HG03060 (cell line): ENCODE data around the gene GALNT12.

Experiments
- ATAC-seq: cut with Tn5 transposase; IDR thresholded peaks from one replicate; pipeline ENCODE4 v1.9.1; 2021; ENCODE audit warnings: low read depth, moderate number of reproducible peaks; ENCODE audit not compliant: unreplicated experiment

Gene GALNT12, protein sequence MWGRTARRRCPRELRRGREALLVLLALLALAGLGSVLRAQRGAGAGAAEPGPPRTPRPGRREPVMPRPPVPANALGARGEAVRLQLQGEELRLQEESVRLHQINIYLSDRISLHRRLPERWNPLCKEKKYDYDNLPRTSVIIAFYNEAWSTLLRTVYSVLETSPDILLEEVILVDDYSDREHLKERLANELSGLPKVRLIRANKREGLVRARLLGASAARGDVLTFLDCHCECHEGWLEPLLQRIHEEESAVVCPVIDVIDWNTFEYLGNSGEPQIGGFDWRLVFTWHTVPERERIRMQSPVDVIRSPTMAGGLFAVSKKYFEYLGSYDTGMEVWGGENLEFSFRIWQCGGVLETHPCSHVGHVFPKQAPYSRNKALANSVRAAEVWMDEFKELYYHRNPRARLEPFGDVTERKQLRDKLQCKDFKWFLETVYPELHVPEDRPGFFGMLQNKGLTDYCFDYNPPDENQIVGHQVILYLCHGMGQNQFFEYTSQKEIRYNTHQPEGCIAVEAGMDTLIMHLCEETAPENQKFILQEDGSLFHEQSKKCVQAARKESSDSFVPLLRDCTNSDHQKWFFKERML

DNA sequence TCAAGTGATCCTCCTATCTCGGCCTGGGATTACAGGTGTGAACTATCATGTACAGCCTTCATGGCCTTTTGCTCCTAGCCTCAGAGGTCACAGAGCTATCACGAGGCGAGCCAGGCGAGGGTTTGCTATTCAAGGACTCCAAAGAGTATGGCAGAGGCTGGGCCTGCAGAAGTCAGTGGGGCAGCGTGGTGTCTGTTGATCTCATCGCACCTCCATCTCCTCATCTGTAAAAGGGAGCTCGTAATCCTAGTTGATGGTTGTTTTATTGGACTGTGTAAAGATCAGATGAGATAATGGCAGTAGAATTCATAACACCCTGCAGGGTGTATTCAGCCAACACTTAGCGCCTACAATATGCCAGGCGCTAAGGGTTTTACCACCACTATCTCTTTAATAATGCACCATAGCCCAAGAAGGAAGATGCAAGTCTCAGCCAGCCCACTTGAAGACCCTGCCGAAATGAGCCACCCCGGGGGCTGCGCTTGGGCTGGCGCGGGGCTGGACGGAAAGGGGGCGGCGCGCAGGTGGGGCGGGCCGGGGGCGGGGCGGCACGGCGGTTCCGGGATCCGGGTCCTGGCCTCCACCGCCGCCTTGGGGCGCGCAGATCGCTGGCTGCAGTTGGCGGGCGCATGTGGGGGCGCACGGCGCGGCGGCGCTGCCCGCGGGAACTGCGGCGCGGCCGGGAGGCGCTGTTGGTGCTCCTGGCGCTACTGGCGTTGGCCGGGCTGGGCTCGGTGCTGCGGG is at the start of gene GALNT12:
GALNT12 (plus strand) TSS at position 601 of the 744 bp plus-strand sequence; CDS start at position 630, 29 bp downstream.
- no peak for ATAC-seq

DNA sequence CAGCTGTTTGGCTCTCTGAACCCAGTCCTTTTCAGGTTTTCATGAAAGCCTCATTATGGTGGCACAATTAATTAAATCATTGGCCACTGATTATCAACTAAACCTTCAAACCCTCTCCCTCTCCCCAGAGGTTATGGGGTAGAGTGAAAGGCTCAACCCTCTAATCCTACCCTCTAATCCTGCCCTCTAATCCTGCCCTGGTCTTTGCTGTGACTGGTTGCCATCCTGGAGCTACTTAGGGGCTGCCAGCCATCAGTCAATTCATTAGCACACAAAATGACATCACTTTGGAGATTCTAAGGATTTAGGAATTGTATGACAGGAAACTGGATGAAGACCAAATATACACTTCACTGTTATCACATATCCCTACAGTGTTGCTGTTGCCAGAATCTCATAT is 47.2 kb upstream of the GALNT12 start:
- no peak for ATAC-seq

DNA sequence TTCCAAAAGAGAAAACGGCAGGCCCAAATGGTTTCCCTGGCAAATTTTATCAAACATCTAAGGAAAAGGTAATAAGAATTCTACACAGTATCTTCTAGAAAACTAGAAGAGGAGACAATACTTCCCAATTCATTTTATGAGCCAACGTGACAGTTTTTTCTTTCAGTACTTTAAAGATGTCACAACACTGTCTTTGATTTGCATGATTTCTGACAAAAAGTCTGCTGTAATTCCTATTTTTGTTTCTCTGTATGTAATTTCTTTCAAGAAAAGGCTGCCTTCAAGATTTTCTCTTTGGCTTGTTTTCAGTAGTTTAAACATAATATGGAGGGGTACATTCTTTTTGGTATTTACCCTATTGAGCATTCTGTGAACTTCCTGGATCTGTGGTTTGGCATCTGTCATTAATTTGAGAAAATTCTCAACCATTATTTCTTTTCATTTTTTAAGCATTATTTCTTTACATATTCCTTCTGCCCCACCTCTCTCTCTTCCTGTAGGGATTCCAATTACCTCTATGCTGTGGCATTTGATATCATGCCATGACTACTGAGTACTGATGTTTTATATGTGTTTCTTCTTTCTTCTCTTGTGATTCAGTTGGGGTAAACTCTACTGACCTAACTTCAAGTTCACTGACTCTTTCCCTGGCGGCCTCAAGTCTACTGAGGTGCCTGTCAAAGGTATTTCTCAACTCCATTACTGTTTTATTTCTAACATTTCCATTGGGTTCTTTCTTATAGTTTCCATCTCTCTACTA is 43.3 kb upstream of the GALNT12 start:
- no peak for ATAC-seq

DNA sequence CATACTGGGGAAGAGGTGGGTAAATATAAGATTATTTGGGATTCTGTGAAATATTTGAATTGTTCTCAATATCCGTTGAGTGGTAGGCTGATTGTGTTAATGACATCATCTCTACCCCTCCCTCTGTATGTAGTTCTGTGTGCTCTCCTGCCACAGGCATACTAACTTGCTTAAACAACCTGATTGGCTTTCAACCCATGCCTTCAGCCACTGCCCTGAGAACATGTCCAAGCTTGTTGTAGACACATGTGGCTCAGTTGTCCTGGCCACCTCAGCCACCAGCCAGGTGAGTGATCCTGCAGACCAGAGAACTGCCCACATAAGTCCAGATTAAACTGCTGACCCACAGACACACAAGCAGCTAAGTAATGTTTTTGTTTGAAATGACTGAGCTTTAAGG is 42.2 kb upstream of the GALNT12 start:
- ATAC-seq = no peak

DNA sequence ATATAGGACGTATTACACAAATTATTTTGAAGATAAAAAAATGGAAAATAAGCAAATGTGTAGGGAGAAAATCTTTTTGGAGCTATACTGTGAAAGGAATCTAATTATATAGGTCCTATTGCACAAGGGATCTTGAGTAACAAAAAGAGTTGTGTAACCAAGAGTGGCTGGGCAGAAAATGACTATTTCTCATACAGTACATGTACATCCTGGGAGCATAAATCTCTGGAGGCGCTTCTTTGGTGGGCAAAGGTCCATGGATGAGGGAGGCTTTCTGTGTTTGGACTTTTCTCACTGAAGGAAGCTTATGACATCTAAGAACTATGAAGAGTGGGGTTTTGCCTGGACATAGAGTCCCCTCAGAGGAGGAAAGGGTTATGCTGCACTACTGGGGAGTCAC is 40.9 kb upstream of the GALNT12 start:
- no peak for ATAC-seq

DNA sequence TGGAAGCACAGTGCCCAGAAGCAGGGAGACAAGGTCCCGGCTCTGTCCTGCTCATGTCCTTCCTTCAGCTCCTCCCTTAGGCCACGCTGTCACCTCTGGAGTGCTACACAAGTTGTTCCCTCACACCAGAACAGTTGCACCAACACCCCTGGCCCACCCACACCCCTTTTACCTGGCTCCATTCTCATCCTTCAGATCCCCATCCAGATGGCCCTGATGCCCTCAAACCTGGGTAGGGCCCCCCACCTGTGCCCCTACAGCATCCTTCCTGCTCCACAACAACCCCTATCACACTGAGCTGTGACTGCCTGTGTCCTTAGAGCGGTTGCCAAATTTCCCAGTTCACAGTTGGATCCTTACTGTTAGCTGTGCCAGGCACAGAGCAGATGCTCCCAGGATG is 40.3 kb upstream of the GALNT12 start:
- ATAC-seq = no peak

DNA sequence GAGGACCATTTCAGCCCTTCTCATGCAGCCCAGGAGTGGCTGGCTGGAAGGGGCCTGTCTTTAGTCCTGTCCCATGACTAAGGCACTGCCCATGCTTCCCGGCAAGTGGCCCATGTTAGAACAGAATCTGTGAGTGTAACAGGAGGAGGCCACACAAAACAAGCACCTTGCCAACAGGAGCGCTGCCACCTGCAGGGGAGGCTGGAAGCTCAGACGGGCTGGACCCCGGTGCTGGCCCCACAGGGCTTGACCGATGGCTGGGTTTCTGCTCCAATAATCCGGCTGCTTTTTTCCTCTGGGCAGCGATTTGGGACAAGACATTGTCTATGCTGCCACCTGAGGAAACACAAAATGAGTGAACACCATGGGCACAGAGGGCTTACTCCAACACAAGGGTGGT is 39.6 kb upstream of the GALNT12 start:
- ATAC-seq = no peak

DNA sequence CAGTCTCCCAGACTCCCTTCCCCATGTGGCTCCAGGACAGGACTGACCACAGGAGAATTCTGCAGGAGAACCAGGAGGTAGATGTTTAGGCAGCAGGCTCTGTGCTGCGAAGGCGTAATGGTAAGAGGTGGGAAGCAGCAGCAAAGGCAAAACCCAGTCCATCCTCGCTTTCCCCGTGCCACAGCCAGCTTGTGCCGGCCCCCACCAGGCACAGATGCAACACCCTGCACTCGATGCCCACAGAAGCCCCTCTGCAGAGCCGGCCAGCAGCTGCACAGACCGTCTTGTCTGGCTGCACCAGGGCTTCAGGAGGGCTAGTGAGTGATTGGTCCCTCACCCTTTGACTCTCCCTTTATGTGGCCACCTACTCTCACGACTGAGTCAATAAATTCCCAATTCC is 39.1 kb upstream of the GALNT12 start:
- ATAC-seq = no peak

DNA sequence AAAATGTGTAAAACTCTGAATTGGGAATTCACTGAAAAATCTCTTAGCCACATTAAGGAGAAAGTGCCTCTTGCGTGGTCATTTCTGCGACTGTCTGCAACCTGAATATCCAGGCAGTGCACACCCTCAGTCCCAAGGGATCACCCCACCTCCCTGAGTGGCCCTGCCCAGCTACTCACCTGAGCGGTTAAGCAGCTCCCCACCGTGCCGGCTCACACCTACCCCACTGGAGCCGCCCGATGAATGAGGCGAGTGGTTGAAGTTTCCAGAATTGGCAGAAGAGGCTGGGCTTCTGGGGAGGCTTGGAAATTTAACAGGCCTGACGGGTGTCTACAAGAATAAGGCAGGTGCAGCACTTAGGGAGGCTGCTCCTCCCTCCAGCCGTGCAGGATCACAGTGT is 36.8 kb upstream of the GALNT12 start:
- no peak for ATAC-seq

DNA sequence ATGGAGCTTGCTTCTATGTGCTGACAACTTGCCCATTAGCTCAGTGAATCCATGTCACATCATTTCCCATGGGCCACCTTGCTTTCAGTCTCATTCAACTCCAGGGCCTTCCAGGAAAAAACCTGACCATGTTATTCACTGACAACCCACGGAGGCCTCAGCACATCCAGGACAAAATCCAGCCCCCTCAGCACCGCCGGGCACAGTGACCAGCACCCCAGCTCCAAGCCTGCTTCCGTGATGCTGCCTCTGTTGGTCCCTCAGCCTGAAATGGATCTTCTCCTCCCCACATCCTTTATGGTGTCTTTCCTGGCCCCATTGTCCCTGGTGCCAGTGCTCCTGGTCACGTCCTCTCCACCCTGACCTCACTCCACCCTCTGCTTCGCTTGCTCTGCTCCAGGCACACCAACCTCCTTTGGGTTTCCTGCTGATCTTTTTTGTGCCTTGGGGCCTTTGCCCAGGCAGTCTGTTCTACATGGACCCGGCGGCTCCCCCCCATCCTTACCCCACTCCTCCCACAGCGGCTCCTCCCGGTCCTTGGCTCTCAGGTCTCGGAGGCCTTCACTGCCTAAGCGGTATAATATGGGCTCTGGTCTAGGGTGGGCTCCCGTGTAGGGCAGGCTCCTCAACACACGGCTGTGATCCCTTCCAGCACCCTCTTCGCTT is 36.1 kb upstream of the GALNT12 start:
- ATAC-seq = no peak

DNA sequence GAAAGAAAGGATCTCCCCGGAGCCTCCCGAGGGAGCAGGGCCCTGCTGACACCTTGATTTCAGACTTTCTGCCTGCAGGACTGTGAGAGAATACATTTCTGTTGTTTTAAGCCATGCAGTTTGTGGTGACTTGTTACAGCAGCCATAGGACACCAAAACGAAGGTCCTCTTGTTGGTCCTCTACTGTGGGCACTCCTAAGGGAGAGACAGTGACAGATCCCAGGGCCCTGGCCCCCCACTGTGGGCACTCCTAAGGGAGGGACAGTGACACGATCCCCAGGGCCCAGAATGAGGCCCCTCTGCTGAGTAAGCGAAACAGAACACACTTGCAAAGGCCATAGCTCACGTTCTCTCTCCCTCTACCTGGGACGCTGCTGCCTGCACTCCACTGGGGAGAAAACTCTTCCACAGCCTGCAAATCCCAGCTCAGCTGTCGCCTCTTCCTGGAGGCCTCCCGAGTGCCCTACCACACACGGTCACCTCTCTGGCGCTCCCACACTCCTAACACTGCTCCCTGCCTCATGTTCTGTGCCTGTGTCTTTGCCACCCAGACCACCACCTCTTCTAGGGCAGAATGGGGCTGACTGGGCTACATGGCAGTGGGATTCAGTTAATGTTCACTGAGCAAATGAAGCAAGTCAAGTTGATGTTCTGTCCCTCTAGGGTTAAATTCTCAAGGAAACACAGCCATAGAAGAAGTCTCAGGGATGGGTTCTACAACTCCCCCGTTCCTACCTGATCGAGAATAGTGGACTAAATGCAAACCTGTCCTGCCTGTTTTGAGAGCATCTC is 34.9 kb upstream of the GALNT12 start:
- no peak for ATAC-seq

DNA sequence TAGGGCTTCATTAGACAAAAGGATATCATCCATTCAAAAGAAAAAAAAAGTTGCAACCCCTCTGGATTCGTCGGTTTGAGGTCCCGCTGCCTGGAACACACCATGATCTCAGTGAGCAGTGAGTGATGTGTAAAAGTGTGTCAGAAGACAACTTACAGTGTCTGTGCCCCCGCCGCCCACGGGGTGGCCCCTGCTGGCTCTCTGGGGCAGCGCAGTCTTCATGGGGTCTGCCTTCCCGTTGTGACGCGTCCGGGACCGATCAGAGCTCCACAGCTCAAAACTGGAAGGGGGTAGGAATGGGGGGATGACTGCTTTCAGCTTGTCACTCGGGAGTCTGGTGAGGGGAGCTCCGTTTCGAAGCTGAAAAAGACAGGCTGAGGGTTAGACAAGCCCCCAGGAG is 33.7 kb upstream of the GALNT12 start:
- ATAC-seq = no peak

DNA sequence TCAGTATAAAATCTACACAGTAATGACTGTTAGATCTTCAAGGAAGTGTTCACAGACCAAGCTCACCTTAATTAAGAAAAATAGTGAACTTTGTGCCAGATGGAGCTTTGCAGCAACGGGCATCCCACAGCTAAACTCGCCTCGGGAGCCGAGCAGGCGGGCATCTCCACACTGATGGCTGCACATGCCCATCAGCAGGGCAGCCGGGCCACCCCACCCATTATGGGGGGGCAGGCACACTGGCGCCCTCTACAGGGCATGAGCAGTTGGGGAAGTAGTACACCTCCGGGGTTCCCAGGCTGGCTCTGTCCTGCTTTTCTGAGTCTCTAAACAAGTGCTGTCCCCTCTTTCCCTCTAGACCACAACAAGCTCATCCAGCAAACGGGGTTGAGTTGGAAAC is 32.7 kb upstream of the GALNT12 start:
- no peak for ATAC-seq

DNA sequence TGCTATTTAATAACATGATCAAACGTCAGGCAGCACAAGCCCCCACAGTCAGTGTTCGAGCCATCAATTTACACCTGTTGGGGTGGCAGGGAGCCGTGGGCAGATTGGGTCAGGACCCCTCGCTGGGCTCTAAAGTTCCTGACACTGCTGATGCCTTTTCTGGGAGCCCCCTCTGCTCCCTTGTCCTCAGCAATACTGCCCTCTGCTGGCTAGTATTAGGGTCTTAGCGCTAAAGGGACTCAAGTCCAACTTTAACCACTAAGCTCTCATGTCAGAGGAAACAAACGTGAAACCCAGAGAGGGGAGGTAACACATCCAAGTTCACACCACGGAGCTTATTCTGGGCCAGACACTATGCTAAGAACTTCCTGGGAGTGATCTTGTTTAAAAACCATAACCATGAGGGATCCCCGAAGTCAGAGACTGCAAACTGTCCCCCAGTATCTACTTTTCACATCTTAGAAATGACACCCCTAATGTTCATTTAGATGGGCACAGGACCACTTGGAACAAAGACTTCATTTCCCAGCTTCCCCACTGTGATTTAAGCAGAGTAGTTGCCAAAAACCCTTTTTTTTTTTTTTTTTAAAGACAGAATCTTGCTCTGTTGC is 31.5 kb upstream of the GALNT12 start:
- no peak for ATAC-seq

DNA sequence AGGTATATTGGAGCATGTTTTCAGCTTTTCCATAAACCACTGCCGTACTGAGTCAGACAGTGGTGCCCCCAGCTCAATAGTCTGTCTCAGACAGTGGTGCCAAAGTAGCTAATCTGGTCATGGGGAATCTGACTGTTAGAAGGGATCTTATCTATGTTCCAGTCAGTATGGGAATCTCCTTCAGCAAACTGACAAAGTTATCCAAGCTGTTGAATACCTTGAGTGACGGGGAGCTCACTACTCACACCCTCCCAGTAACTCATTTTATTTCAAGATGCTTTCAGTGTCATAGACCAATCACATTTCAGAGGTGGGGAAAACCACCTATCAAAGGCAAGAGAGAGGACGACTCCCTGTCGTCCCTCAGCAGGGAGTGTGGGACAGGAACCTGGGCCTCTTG is 29.9 kb upstream of the GALNT12 start:
- ATAC-seq = no peak

DNA sequence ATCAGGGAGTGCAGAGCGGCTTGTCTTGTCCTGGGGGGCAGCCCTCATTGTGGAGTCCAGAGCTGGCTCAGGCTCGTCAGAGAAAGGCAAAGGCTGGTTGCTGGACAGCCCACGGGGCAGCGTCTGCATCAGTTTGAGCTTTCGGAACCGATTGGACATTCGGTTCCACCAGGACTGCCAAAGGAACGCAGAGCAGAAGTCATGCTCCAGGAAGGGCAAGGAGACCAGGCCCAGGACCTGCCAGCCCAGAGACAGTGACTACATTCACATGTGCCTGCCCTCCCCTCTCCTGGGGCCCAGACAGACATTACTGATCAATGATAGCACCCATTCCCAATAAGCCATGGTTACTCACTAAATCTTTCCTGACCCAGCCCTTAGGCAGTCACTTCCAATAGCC is 29.2 kb upstream of the GALNT12 start:
- no peak for ATAC-seq

DNA sequence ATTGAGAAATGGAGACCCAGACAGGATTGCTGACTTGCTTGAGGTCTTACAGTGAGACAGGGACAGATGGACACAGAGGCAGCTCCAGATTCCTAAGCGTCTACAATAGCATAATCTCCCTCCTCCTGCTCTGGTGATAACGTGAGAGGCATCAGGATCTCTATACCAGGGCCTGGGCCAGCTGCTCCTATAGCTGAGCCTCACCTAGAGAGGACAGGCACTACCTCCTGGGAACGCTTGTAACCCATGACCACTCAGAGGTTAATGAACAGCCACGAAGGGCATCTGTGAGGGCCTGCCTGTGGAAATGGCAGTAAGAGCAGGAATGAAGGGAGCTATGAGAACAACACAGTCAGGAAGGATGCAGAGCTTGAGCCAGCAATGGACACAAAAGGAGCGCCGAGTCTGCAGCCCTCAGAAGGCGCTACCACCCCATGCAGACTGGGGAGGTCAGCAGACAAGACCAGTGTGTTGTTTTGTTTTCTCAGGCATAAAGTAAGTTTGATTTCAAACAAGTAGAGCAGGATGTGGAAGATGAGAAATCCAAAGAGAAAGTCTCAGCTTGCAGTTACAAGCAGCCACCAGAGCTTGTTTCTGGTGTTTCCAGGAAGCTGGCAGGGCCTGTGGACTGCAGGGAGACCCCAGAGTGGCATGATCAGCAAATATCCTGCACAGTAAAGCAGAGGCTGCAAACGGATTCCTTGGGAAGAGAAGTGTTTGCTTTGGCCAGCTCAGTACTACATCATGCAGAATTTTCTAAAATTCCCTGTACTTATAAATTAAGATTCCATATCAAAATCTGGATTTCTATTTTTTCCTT is 28.5 kb upstream of the GALNT12 start:
- no peak for ATAC-seq

DNA sequence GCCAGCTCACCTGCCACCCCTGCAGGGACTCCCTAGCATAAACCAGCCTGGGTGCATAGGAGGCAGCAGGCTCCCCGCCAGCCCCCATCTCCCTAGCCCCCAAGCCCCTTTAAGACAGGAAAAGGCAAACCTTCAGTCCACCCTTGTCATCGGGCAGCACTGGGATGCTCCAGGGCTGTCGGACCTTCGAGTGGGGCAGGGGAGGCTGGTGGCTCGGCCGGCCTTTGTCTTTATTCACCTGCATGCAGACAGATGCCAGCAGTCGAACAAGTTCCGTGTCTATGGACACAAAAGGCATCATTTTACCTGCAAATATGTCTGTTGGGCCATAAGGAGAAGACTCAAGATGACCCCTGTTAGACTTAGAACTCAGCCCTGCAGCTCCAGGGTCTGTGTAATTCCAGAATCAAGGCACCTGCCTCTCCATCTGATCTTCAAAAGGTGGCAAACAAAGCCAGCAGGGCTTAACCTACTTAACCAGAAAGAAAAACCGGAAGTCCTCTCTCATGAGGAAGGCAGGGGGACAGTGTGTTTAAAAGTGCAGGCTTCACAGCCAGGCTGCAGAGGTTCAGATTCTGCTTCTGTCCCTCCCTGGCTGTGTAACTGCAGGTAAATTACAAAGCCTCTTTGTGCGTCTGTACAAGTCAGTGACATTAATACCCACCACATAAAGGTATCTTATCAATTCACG is 27.3 kb upstream of the GALNT12 start:
- ATAC-seq = no peak
